Spleen (tissue), 7 donors: ENCODE measurements around the gene GRIA1.

Source experiments
- CTCF ChIP-seq, 11 experiments: fragments of 200-600 bp in 7 of 11; fragments of 450-650 bp in 4 of 11; sonication (generic) in 4 of 11; IDR thresholded peaks in 8 of 11; conservative IDR thresholded peaks in 3 of 11; 1 replicate in 7 of 11; 2 replicates in 4 of 11; pipeline versions ENCODE4 v1.4.0 to v1.8.0; 2016 to 2021; ENCODE audit warnings: antibody characterized with exemption in 11 of 11, inconsistent platforms in 4 of 11, mild to moderate bottlenecking in 1 of 11
- POLR2A ChIP-seq, 3 donors: fragments of 450-650 bp; IDR thresholded peaks; one replicate each; pipeline ENCODE4 v1.5.1; 2017; ENCODE audit warnings: antibody characterized with exemption in 3 of 3, mild to moderate bottlenecking in 1 of 3
- POLR2AphosphoS5 ChIP-seq, 3 donors: sonication (generic); formaldehyde crosslinking; IDR thresholded peaks; one replicate each; pipeline ENCODE4 v1.5.1; 2017; ENCODE audit warnings: antibody characterized with exemption in 3 of 3
- donor health status: DM: no; HTN: no; CAD: no; lungs with moderate emphysema.
- donor health status: DM: no; HTN: no; CAD: no.
- donor health status: DM: no; HTN: no; CAD: no.

- TF ChIP-seq CTCF (IDR thresholded peaks at IDR 0.05 in 8 of 11, conservative IDR thresholded peaks at IDR 0.05 in 3 of 11) (no peak), POLR2AphosphoS5 (IDR thresholded peaks at IDR 0.05) (no peak), POLR2A (IDR thresholded peaks at IDR 0.05) (no peak)
Measured at GRCh38 chr5:153480401-153480800, 10.1 kb upstream of the GRIA1 start.
